ENCODE results near the gene KRT5. TPM values are rescaled to one million over a fixed set of nuclear protein-coding genes. Genes with fewer than 3 reads are reported as not detected.

The KRT5 gene
- total RNA-seq, 4 donors from 2014 or later = 0.94 to 9.9 (median 5.9) TPM; not detected in 1

DNA sequence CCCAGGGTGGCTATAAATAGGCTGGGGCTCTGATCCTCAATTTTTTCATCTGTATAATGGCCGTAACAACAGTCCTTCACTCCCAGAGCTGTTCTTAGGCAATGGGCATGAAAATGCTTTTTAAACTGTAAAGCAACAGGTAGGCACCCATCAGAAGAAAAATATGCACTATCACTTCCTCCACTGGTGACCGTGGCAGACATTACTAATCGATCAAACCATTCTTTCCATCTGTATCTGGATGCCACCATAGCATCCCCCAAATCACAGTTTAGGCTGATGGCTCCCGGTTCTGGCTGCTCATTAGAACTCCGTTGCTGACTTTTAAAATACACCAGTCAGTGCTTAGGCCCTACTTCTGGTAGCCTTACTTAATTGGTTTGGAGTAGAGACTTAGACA lies 21.5 kb upstream of the KRT5 start:
- TF ChIP-seq, protein P1, sequence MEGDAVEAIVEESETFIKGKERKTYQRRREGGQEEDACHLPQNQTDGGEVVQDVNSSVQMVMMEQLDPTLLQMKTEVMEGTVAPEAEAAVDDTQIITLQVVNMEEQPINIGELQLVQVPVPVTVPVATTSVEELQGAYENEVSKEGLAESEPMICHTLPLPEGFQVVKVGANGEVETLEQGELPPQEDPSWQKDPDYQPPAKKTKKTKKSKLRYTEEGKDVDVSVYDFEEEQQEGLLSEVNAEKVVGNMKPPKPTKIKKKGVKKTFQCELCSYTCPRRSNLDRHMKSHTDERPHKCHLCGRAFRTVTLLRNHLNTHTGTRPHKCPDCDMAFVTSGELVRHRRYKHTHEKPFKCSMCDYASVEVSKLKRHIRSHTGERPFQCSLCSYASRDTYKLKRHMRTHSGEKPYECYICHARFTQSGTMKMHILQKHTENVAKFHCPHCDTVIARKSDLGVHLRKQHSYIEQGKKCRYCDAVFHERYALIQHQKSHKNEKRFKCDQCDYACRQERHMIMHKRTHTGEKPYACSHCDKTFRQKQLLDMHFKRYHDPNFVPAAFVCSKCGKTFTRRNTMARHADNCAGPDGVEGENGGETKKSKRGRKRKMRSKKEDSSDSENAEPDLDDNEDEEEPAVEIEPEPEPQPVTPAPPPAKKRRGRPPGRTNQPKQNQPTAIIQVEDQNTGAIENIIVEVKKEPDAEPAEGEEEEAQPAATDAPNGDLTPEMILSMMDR (IDR thresholded peaks at IDR 0.05) = no peak
- TF ChIP-seq POLR2A (IDR thresholded peaks at IDR 0.05) = no peak
- no peak for DNase-seq
- Histone ChIP-seq H3K27ac (no peak overlapping the region), H3K27me3 (no peaks in the 10 kb centered on the region), H3K4me1 (no peaks in the 10 kb centered on the region), H3K4me3 (no peak overlapping the region), H3K9me3 (no peaks in the 10 kb centered on the region), H3K36me3 (no peaks in the 10 kb centered on the region)

DNA sequence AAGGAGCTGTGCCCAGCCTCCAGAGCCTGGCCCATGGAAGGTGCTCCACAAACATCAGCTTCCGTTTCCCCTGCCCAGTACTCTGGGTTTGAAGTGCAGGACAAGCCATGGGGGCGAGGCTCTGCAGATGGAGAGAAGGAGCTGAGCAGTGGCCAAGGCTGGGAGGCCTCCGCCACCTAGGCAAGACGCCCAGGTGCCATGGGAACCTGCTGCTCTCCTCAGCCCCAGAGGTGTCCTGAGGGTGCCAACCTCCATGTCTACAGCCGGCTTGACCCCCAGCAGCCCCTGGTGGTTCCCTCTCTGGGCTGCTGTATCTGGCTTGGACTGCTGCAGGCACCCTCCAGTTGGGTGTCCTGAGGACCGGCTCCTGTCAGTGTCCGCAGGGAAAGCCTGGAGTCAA lies 20.3 kb upstream of the KRT5 start:
- H3K4me1 ChIP-seq = no peaks in the 10 kb centered on the region
- H3K27ac ChIP-seq = no peak overlapping the region
- H3K9me3 ChIP-seq = no peaks in the 10 kb centered on the region
- DNase-seq = no peak
- no peaks in the 10 kb centered on the region for H3K27me3 ChIP-seq
- no peak overlapping the region for H3K4me3 ChIP-seq
- no peak for TF ChIP-seq POLR2A (IDR thresholded peaks at IDR 0.05)
- TF ChIP-seq, protein P1 (IDR thresholded peaks at IDR 0.05) = no peak
- H3K36me3 ChIP-seq = no peaks in the 10 kb centered on the region

DNA sequence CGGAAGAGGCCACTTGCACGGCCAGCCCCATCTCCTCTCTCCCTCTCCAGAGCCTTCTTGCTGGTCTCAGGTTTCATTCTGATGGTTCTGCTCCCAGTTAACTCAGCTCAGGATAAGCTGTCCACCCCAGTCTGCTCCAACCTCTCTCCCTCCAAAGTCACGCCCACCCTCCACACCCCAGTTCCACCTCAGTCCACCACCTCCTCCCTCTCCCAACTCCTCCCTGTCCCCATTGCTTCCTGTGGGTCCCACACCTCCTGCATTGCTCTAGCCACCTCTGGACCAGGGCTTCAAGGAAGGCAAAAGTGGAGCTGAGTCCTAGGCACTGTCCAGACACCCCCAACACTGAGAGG lies 19.6 kb upstream of the KRT5 start:
- TF ChIP-seq POLR2A (IDR thresholded peaks at IDR 0.05) = no peak
- TF ChIP-seq, protein P1 (IDR thresholded peaks at IDR 0.05) = no peak
- Histone ChIP-seq H3K4me1 (no peaks in the 10 kb centered on the region), H3K27ac (no peak overlapping the region), H3K9me3 (no peaks in the 10 kb centered on the region), H3K27me3 (no peaks in the 10 kb centered on the region), H3K36me3 (no peaks in the 10 kb centered on the region), H3K4me3 (no peak overlapping the region)
- DNase-seq = no peak

DNA sequence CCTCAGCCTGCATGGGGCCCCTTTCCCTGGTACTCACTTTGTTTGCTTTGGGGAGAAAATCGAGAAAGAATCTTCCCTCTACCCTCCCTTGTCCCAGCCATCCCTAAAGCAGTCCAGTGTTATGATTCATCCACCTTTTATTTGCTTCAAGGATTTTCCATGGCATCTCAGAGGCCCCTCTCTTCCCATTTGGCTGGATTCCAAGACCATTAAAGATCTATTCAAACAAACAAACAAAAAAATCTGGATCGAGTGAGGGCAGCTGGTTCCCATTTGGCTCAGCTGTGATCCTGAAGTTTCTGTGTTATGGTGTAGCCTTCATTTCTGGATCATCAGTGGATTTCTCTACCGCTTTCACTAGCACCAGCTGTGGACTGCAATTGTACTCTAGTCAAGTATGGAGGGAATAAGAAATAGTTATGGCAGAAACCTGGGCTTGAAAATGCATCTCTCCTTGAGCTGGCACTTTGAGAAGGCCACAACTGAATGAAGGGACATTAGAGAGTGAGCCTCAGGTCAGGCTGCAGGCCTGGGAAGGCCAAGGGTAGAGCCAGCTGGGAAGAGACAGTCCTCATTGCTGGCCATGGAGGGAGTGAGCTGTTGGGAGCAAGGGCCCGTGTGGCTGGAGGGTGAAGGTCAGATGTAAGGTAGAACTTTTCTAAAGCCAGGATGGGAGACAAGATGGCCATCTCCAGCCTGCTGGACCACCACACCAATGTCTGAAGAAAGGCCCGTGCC lies 19.1 kb upstream of the KRT5 start:
- Histone ChIP-seq H3K27ac (no peak overlapping the region), H3K9me3 (no peaks in the 10 kb centered on the region), H3K4me1 (no peaks in the 10 kb centered on the region), H3K36me3 (no peaks in the 10 kb centered on the region), H3K27me3 (no peaks in the 10 kb centered on the region), H3K4me3 (no peak overlapping the region)
- TF ChIP-seq POLR2A (IDR thresholded peaks at IDR 0.05) = no peak
- TF ChIP-seq, protein P1 (IDR thresholded peaks at IDR 0.05) = no peak
- DNase-seq = no peak

DNA sequence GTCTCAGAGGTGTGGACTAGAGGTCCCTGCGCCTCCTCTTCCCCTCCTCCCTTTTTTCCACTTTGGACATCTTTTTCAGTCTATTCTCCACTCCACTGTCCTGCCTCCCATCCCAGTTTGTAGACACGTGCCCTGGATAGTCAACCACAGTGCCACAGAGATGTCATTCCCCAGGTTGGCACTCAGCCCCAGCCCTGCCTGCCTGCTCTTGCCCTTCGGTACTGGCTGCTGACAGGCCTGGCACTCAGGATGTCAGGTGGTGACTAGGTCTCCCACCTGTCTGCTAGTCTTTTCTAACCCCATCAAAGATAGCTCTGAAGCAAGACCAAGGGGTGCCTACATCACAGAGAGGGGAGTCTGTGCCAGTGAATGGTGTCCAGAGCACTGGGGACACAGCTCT lies 16.9 kb upstream of the KRT5 start:
- Histone ChIP-seq H3K9me3 (no peaks in the 10 kb centered on the region), H3K27ac (no peak overlapping the region), H3K4me3 (no peak overlapping the region), H3K36me3 (no peaks in the 10 kb centered on the region), H3K4me1 (no peaks in the 10 kb centered on the region), H3K27me3 (no peaks in the 10 kb centered on the region)
- DNase-seq = no peak
- TF ChIP-seq POLR2A (IDR thresholded peaks at IDR 0.05) = no peak
- TF ChIP-seq, protein P1 (IDR thresholded peaks at IDR 0.05) = no peak

DNA sequence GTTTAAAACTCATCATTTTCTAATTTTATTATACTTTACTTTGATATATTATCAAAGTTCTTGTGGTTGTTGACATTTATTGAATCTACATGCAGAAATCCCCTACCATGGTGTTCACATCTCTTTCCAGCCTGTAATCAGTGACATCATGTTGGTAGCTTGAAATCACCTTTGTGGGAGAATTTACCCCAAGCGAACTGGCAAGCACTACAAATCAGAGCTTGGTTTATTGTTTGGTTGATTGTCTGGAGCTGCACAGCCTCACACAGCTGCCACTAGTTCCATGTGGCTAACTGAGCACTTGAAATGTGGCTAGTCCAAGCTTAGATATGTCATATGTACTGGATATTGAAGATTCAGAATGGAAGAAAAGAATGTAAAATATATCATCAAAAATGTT lies 15.4 kb upstream of the KRT5 start:
- no peak for DNase-seq
- H3K36me3 ChIP-seq = no peaks in the 10 kb centered on the region
- no peak overlapping the region for H3K27ac ChIP-seq
- H3K4me1 ChIP-seq = no peaks in the 10 kb centered on the region
- H3K27me3 ChIP-seq = no peaks in the 10 kb centered on the region
- TF ChIP-seq, protein P1 (IDR thresholded peaks at IDR 0.05) = no peak
- TF ChIP-seq POLR2A (IDR thresholded peaks at IDR 0.05) = no peak
- H3K4me3 ChIP-seq = no peak overlapping the region
- no peaks in the 10 kb centered on the region for H3K9me3 ChIP-seq

Measured in Peyer's patch (tissue), 4 donors.